NCI-H1930 (cell line): ENCODE measurements around the gene ATP6V1F.
"Not testable (repeated sequence)": the region's sequence is repeated elsewhere in the genome, so short reads cannot be mapped to it uniquely, and the experiment has no call there.

Experiments used
- DNase-seq, 2 experiments: peaks; one replicate each; lab custom pipeline; 2025; lab: John Stamatoyannopoulos, UW

ATP6V1F gene

DNA sequence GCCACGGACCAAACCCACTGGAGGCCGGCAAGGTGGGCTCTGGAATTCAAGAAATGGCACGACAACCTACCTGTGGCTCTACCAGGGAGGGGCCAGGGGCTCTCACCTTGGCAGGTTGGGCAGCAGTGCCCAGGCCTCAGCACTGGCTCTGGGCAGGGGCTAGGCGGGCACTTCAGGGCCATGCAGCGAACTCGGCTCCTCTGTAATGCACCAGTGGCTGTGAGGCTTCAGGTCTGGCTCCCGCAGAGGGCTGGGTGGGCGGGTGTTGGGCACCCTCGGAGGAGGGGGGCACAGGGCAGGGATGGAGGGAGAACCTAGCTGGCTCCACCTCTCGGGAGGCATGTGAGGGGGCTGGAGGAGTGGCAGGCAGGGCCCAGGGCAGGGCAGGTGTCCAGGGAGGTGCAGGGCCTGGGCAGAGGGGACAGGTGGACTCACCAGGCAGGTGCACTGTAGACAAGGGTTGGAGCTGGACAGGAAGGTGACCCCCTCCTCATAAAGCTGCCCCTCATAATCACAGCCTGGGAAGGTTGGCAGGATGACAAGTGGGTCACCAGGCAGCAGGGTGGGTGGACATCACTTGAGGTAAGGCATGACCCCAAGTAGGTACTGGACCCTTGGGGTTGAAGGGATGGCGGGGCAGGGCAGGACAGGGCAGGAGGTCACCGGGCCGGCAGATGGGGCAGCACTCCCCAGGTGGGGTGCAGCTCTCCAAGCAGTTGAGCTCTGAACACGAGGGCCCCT, 41.1 kb downstream of the ATP6V1F start:
- DNase-seq = no peak

DNA sequence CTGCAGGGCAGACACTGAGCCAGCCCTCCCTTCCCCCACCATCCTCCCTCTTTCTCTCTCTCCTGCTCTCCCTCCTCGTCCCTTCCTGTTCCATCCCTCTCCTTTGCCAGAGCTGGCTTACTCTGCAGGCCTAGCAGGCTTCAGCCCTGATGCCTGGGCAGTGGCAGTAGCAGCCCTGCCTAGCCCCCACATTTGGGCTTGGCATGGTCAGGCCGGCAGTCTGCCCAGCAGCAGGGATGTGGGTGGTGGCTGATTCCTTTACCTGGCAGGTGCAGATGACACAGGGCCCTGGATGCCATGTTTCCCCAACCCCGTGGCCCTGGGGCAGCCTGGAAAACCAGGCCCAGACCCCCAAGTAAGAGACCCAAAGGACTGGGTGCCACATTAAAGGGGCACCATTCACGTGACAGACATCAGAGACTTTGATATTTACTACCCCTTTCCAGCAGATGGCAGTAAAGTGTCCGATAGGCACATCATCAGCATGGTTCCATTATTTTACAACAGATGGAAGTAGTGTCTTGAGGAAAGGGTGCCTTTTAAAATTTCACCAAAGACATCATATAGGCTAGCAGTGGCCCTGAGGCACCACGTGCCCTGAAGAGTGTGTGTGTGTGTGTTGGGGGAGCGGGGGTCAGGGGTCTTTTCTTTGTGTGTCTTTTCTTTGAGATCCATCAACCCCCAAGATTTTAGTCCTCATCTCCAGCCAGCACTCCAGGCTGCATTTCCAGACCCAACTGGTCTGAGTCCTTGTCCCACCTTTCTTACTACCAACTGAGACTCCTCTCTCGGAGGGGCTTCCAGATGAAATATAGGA, 41.9 kb downstream of the ATP6V1F start:
- peak; percentile 31 to 50 for DNase-seq

DNA sequence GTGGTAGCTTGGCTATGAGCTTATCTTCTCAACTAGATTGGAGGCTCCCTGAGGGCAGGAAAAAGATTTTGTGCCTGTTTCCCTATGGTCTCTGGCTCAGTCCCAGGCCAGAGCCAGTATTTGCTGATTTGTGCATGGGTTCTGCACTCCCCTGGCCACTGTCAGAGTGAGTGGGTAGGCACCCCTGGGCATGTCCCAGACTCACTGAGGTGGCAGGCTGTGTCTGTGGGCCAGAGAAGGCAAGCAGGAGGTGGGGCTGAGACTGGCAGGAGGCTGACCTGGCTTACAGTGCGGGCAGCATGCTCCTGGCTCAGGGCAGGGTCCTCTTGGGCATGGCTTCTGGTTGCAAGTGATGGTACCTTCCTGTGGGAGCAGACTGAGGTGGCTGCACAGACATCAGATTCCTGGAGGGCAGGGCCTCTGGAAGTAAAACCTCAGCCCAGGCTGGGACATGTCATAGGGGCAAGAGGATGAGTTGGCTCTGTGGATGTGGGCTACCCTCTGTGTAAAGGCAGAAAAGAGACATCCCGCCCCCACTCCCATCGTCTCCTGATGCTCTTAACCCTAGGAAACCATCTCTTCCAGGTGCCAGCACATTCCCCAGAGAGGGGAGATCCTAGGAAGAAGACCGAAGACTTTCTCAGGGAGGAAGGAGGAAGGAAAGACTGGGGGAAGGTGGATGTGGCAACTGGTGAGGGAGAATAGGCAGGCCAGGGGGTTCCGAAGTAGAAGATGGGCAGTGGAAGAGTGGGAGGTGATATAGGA, 43.5 kb downstream of the ATP6V1F start:
- no peak for DNase-seq

DNA sequence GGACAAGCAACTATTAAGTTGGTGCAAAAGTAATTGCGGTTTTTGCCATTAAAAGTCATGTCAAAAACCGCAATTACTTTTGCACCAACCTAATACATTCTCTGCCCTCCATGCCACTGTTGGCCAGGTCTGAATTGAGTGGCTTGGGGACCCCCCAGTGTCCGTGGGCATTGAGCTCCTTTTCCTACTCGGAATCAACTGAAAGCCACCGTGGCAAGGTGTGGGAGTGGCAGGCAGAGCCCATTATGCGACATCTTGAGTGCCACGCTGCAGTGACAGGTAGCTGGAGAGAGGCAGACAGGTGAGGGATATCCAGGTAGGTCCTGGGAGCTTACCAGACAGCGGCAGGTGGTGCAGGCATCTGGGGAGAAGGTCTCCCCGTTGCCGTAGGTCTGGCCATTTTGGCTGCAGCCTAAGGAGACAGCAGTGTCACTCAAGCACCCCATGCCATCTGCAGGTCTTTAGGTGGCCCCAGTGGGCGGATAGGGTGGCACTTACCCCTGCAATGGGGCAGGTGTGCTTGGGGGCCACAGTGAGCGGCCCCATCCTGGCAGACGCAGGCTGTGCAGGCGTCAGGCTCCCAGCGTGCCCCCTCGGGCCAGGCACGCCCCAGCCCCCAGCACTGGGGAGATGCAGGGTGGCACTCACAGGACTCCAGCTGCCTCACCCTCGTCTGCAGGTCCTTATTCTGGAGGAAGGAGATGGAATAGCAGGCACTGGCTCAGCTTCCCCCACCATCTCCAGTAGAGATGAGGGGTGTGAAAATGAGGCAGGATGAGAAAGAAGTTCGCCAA, 44.3 kb downstream of the ATP6V1F start:
- DNase-seq = no peak

DNA sequence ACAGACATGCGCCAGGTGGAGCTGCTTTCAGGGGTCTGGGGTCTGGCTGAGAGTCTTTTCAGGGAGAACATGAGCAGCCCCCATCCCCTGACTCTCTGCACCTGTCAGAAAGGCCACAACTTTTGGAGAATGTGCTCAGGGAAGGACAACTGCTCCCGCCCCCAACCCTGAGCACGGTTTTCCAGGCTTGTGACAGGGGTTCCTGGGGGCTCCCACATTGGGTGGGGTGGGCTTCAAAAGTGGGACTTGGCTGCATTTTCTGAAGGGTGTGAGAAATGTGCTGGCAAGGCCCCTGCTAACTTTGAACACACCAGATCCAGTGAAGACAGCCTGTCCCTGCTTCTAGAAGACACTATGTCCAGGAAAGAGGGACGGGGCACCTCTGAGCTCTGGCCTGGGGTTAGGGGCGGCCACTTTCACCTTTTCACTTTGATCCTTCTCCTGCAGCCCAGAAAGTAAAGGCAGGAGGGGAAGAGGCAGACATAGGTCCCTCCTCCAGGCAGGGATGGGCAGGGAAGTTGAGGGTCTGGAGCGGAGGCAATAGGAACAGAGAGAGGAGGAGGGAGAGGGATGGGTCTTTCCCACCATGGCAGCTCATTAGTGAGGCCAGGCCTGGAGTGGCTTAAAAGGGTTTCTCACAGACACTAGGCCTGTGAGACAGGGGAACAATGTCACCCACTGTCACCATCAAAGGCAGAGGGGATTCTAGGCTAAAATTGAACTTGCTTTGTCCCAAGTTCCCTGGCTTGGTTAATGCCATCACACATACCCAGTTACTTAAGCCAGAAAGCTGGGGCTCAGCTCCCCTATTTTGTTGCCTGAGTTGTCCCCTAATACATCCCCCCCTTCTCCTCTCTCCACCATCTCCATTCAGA, 46.3 kb downstream of the ATP6V1F start:
- no peak for DNase-seq

DNA sequence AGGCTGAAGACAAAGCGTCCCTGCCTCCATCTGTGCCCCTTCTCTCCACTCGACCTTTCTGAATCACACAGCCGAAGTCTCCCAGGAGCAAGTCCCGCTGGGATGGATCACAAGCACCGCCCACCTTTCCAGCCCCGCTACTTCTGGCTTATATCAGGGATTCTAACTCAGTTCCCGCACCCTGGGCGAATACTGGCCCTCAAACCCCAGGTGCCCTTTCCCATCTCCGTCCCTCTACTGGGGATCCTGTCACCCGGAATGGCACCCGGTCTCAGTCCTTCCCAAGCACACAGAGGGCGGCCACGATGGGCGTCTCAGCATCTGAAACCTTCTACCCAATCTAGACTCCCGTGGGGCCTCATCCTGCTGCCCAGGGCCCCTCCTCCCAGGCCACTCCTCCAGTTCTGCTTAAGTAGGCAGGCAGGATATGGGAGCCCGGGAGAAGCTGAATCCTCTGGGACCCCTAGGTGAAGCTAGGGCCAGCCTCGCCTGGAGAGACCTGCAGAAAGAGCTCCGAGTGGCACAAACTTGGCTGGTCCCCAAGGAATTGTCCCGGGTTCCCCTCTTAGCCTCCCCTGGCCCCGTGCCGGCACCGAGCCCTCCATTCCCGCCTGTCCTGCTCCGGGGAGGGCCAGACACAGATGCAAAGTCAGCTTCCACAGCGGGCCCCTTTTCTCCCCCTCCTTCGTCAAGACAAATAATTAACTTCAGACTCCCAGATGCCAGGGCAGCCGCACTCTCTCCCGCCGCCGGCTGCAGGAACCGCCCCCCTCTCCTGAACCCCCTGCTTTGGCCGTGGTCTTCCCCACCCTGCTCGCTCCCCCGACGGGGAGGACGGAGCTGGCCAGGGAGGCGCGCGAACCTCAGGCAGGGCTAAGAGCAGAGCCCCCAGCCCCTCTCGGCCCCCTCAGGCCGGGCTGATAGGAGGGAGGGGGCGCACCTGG, 47.2 kb downstream of the ATP6V1F start:
- no peak for DNase-seq

DNA sequence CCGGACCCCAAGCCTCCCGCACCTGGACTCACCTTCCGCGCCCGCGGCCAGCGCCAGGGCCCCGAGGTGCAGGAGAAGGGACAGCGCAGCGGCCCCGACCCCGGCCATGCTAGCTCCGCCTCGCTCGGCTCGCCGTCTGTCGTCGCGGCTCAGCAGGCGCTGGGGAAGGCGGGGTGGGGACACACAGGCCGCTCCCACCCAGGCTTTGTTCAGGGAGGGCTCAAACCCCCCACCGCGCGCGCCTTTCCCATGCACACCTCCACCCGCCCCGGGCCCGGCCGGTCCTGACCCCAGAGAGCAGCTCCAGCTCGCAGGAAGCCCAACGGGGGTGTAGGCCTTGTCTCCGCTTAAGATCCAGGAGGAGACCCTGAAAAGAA, 47.9 kb downstream of the ATP6V1F start, which contains the start of gene KCP:
Gene KCP, minus strand, starts transcription at position 141 of the 377 bp plus-strand sequence. Its CDS starts 33 bp downstream, at position 108.
- no peak for DNase-seq

DNA sequence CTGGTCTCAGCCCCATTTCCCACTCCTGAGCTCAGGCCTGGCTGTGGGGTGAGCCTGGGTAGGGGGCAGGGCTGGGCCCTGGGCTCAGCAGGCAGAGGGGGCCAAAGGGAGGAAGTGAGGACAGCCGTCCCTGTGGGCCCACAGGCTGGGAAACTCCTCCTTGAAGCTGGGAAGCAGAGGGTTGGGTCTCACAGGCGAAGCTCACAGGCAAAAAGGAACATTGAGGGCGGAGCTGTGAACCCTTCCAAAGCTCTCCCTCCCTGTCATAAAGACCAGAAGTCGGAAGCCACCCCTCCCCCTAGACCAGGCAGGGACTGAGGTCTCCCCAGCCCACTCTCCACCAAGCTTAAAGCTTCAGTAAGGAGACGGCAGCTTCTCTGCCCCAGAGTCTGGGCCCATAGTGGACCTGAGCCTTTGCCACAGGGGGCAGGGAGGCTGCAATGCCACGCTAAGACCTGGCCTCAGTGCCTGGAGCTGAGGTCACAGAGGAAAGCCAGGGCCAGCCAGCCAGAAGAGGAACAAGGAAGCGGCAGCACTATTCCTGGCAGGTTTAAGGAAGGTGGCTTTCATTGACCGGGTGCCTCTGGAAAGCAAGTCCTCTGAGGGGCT, 48.9 kb downstream of the ATP6V1F start:
- no peak for DNase-seq

DNA sequence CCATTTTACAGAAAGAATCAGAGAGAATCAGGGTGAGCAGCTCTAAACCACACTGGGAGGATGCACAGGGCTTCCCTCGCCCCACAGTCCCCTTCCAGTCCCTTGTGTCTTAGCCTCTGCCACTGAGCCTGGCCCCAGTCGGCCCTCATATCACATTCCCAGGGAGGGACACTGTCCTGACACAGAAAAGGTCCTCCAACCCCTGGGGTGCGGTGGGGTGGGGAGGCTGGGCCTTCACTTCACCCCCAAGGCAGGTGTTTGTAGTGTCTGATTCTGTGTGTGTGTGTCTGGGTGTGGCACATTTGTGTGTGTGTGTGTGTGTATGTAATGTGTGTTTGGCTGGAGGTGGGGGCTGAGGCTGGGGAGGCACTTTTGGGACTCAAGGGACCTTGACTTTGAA, 49.6 kb downstream of the ATP6V1F start:
- DNase-seq = no peak

DNA sequence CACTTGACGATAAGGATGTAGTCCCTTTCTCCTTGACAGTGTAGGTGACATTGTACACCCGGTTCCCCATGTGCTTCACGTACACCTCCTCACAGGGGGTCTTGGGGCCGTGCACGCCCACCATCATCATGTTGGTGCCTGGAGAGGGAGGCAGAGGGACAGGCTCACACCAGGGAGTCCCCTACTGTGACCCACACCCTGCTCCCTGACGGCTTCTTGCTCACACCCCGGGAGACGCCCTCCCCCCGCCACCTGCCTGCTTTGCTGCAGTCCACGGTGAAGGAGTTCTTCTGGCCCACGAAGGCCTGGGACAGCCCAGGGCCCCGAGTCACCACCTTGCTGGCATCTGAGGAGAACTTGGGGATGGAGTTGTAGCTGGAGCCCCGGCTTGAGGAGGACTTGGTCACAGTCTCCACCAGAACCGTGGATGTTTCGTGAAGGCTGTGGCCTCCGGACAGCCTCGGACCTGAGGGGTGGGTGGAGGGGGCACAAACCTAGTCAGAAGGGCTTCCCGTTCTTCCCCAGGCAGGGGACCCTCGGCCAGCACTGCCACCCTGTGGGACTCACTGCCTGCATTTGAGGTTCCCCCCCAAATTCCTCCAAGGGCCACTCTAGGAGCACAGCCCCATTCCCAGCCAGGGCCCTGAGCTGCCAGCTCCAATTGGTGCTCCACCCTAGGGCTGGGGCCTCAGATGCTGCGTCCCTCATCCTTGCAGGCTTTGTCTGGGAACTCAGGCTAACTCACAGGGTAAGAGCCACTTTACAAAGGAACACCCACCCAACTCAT, 50.2 kb downstream of the ATP6V1F start:
- not testable (repeated sequence) for DNase-seq

DNA sequence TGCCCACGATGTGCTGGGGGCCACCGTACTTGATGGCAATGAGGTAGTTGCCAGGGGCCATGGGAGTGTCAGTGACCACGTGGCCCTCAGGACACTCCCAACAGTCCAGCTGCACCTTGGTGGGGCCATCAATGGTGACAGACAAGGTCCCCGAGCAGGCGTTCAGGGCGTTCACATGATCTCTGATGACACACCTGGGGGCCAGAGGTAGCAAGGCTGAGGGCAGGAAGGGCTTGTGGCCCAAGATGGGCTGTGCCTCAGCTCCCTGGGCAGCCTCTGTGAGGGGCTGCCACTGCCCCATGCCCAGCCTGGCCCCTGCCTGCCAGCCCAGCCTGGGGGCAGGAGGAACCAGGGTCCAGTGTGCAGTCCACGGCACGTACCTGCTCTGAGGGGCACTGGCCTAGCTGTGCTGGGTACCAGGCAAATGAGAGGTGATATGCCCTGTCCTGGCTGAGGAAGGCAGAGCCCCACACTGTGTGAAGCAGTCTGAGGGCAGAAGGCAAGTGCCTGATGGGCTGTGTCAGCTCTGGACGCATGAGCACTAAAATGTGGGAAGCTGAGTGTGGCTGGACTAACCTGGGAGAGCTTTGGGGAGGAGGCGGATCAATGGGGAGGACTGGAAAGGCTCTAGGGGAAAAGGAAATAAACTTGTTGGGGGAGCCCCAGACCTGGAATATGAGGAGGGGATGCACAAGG, 51.4 kb downstream of the ATP6V1F start:
- no peak for DNase-seq

DNA sequence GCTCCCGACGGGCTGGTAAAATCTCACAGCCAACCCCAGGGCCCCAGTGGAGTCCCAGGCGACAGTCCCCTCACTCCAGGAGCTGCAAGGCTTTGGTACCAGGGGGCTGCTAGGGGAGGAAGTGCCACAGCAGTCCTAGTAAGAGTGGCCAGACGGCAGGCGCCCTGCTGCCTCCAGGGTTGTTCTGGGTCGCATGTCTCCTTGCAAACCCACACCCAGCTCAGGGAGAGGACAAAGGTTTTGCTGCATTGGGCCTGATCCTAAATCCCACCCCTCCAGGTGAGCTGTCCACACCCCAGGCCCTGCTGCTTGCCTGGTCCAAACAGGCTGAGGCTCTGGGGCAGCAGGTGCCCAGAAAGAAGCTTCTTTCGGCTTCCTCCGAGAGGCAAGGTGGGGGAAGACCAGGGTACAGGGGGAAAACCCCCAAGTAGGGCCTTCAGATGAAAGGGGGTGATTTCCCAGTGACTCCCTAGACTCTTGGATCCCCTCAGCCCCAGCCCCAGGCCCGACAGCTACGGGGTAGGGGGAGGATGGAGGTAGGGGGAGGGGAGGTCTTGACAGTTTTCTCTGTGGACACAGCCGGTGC, 52.0 kb downstream of the ATP6V1F start:
- no peak for DNase-seq

DNA sequence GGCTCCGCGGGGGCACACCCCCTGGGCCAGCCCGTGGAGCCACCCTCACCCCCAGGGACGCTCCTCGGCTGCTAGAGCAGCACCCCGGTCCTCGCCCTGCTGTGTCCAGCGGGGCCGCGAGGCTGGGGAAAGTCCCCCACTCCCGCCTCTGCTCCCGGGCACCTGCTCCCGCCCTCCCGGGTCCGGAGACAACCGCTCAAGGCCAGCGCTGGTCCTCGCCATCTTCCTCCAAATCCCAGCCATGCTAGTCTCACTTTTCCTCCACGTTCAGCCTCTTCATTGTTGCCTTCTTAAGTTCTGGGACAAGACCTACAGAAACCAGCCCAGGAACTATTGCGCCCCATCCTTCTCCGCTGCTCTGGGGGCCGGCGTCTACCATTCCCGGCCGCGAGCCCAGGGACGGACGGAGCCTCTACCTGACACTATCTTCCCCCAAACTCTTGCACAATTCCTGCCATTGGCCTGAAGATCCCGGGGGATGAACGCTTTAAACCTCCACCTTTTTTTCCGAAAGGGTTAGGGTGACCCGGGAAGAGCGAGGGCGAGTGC, 52.7 kb downstream of the ATP6V1F start:
- no peak for DNase-seq
